ENCODE data around the gene GNB4.

GNB4 gene

DNA sequence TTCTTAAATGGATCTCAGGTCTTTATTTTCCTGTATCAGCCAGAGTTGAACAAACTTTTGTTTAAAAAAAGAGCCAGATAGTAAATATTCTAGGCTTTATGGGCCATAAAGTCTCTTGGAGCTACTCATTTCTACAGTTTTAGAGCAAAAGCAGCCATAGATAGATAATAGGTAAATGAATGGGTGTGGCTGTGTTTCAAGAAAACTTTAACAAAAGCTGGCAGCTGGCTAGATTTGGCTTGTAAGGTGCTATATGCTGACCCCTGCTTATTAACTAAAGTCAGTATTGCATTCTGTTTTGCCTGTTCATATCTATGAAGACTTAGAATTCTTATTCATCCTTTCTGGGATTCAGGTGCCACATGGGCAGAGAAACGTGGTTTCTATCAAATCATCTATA is 74.8 kb downstream of the GNB4 start:
- Histone ChIP-seq H3K4me1 (ENCODE audit: insufficient read depth, low read length) (peaks cover 11% of the 10 kb centered on the region), H3K36me3 (ENCODE audit: insufficient read depth, low read length) (peaks cover 38% of the 10 kb centered on the region), H2AFZ (ENCODE audit: low read depth, low read length) (no peak overlapping the region), H3K4me3 (ENCODE audit: low read length) (no peak overlapping the region), H3K9me3 (ENCODE audit: low read length) (no peaks in the 10 kb centered on the region), H3K27me3 (ENCODE audit: insufficient read depth, low read length) (no peaks in the 10 kb centered on the region)

GRCh38 chr3:179375091-179375999 is 75.9 kb downstream of the GNB4 start:
- peaks cover 27% of the 10 kb centered on the region for H3K36me3 ChIP-seq (ENCODE audit: insufficient read depth, low read length)
- H3K27me3 ChIP-seq (ENCODE audit: insufficient read depth, low read length) = no peaks in the 10 kb centered on the region
- no peaks in the 10 kb centered on the region for H3K9me3 ChIP-seq (ENCODE audit: low read length)
- H3K4me3 ChIP-seq (ENCODE audit: low read length) = no peak overlapping the region
- no peak overlapping the region for H2AFZ ChIP-seq (ENCODE audit: low read depth, low read length)
- peaks cover 8% of the 10 kb centered on the region for H3K4me1 ChIP-seq (ENCODE audit: insufficient read depth, low read length)

GRCh38 chr3:179373938-179374337 is 77.3 kb downstream of the GNB4 start:
- Histone ChIP-seq H3K4me3 (ENCODE audit: low read length) (no peak overlapping the region), H3K27me3 (ENCODE audit: insufficient read depth, low read length) (no peaks in the 10 kb centered on the region), H3K9me3 (ENCODE audit: low read length) (no peaks in the 10 kb centered on the region), H3K36me3 (ENCODE audit: insufficient read depth, low read length) (peaks cover 24% of the 10 kb centered on the region), H2AFZ (ENCODE audit: low read depth, low read length) (no peak overlapping the region), H3K4me1 (ENCODE audit: insufficient read depth, low read length) (no peaks in the 10 kb centered on the region)

- H3K4me3 ChIP-seq (ENCODE audit: low read length) = no peak overlapping the region
- H3K4me1 ChIP-seq (ENCODE audit: insufficient read depth, low read length) = no peaks in the 10 kb centered on the region
- peaks cover 33% of the 10 kb centered on the region for H3K36me3 ChIP-seq (ENCODE audit: insufficient read depth, low read length)
- H2AFZ ChIP-seq (ENCODE audit: low read depth, low read length) = no peak overlapping the region
- H3K9me3 ChIP-seq (ENCODE audit: low read length) = no peaks in the 10 kb centered on the region
- H3K27me3 ChIP-seq (ENCODE audit: insufficient read depth, low read length) = no peaks in the 10 kb centered on the region
Observed at GRCh38 chr3:179369621-179370020, 81.6 kb downstream of the GNB4 start.

DNA sequence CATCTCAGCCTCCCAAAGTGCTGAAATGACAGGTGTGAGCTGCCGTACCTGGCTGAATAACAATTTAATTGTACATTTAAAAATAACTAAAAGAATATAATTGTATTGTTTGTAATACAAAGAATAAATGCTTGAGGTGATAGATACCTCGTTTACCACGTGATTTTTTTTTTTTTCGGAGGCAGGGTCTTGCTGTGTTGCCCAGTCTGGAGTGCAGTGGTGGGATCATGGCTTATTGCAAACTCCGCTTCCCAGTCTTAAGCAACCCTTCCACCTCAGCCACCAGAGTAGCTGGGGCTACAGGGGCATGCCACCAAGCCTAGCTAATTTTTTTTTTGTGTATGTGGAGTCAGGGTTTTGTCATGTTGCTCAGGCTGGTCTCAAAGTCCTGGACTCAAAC is 87.9 kb downstream of the GNB4 start:
- H3K9me3 ChIP-seq (ENCODE audit: low read length) = no peaks in the 10 kb centered on the region
- no peaks in the 10 kb centered on the region for H3K27me3 ChIP-seq (ENCODE audit: insufficient read depth, low read length)
- peaks cover 54% of the 10 kb centered on the region for H3K36me3 ChIP-seq (ENCODE audit: insufficient read depth, low read length)
- no peak overlapping the region for H3K4me3 ChIP-seq (ENCODE audit: low read length)
- H2AFZ ChIP-seq (ENCODE audit: low read depth, low read length) = no peak overlapping the region
- H3K4me1 ChIP-seq (ENCODE audit: insufficient read depth, low read length) = no peaks in the 10 kb centered on the region

- H3K4me1 ChIP-seq (ENCODE audit: insufficient read depth, low read length) = no peaks in the 10 kb centered on the region
- H3K9me3 ChIP-seq (ENCODE audit: low read length) = no peaks in the 10 kb centered on the region
- peaks cover 70% of the 10 kb centered on the region for H3K36me3 ChIP-seq (ENCODE audit: insufficient read depth, low read length)
Observed at GRCh38 chr3:179355996-179356395, 95.3 kb downstream of the GNB4 start.

GRCh38 chr3:179348325-179349013 is 102.8 kb downstream of the GNB4 start:
- H3K4me1 ChIP-seq (ENCODE audit: insufficient read depth, low read length) = peaks cover 10% of the 10 kb centered on the region
- no peaks in the 10 kb centered on the region for H3K27me3 ChIP-seq (ENCODE audit: insufficient read depth, low read length)
- peak overlapping the region; percentile 93 for H3K4me3 ChIP-seq (ENCODE audit: low read length)
- no peaks in the 10 kb centered on the region for H3K9me3 ChIP-seq (ENCODE audit: low read length)
- H2AFZ ChIP-seq (ENCODE audit: low read depth, low read length) = peak overlapping the region; percentile 50
- H3K36me3 ChIP-seq (ENCODE audit: insufficient read depth, low read length) = peaks cover 33% of the 10 kb centered on the region

More at GRCh38 chr3:179355996-179356395, 95.3 kb downstream of the GNB4 start:
- H3K4me3 ChIP-seq (ENCODE audit: low read length) = no peak overlapping the region
- no peak overlapping the region for H2AFZ ChIP-seq (ENCODE audit: low read depth, low read length)
- H3K27me3 ChIP-seq (ENCODE audit: insufficient read depth, low read length) = no peaks in the 10 kb centered on the region

DNA sequence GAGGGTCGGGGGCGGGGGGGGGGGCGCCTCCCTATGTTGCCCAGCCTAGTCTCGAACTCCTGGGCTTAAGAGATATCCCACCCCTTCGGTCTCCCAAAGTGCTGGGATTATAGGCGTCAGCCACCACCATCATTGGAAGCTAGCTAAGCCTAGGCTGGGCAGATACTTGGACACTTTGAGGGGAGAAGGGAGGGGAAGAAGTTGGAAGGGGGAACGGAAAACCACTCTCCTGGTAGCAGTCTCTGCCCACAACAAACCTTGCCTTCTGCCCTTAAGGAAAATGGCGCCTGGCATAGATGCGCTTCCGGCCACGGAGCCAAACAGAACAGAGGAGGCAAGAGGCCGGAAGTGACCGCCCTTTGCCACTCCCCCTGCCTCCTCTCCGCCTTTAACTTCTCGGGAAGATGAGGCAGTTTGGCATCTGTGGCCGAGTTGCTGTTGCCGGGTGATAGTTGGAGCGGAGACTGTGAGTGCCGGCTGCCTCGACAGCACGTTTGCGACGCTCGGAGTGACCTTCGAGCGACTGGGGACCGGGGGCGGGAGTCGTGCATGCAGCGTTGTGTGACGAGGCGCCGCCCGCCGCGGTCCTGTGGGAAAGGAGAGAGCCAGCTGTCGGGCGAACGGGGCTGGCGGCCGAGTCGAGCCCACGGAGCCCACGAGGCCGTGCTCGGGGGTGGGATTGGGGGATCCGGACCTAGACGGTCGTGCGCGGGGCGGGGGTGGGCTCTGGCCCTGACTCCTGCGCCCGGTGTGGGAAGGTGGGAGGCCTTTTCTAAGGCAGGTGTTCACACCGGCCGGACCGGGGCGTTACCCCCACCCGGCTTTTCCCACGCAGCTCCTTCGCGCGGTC is 103.7 kb downstream of the GNB4 start, which contains the start of gene MFN1:
Gene MFN1 (plus strand): TSS at position 365 of the 850 bp plus-strand sequence. CDS start 1,143 bp downstream, outside the sequence.
- H3K4me1 ChIP-seq (ENCODE audit: insufficient read depth, low read length) = peaks cover 10% of the 10 kb centered on the region
- peak within 1 kb of the TSS; percentile 50 for H2AFZ ChIP-seq (ENCODE audit: low read depth, low read length)
- H3K9me3 ChIP-seq (ENCODE audit: low read length) = no peaks in the 10 kb centered on the region
- peaks cover 30% of the 10 kb centered on the region for H3K36me3 ChIP-seq (ENCODE audit: insufficient read depth, low read length)
- no peaks in the 10 kb centered on the region for H3K27me3 ChIP-seq (ENCODE audit: insufficient read depth, low read length)
- peak within 1 kb of the TSS; percentile 93 for H3K4me3 ChIP-seq (ENCODE audit: low read length)
